SK-N-SH treated with all-trans-retinoic acid at 6 μM for 48 hours (cell line): Measurements from ENCODE around the gene ANO3.

Experiments used
- CREB5 ChIP-seq: fragments of 250-450 bp; sonication (Bioruptor Pico); IDR thresholded peaks from 2 replicates; pipeline ENCODE4 v1.5.1; 2020; ENCODE audit warnings: low read depth, mild to moderate bottlenecking, moderate library complexity
- CSDC2 ChIP-seq: fragments of 250-450 bp; sonication (Bioruptor Pico); IDR thresholded peaks from 2 replicates; pipeline ENCODE4 v1.5.0; 2020; ENCODE audit warnings: mild to moderate bottlenecking, moderate library complexity
- PATZ1 ChIP-seq: fragments of 250-450 bp; sonication (Bioruptor Pico); IDR thresholded peaks from 2 replicates; pipeline ENCODE4 v1.8.0; 2020; ENCODE audit warnings: mild to moderate bottlenecking, moderate library complexity, borderline replicate concordance
- RARB ChIP-seq: fragments of 250-450 bp; sonication (Bioruptor Pico); IDR thresholded peaks from 2 replicates; pipeline ENCODE4 v1.8.0; 2021; ENCODE audit warnings: mild to moderate bottlenecking, moderate library complexity
- TCF4 ChIP-seq: fragments of 250-450 bp; sonication (Bioruptor Pico); IDR thresholded peaks from 2 replicates; pipeline ENCODE4 v1.8.0; 2021; ENCODE audit warnings: mild to moderate bottlenecking, moderate library complexity, borderline replicate concordance

- TF ChIP-seq PATZ1 (CRISPR knock-in tag) = no peak
- no peak for TF ChIP-seq TCF4 (CRISPR knock-in tag)
- TF ChIP-seq CREB5 (CRISPR knock-in tag) = no peak
- no peak for TF ChIP-seq CSDC2 (CRISPR knock-in tag)
- TF ChIP-seq RARB (CRISPR knock-in tag) = no peak
Measured at GRCh38 chr11:26583550-26583949, 251.6 kb downstream of the ANO3 start.
